ENCODE measurements around the gene WDTC1.
"Not testable (repeated sequence)": the region's sequence is repeated elsewhere in the genome, so short reads cannot be mapped to it uniquely, and the experiment has no call there.

WDTC1 gene

GRCh38 chr1:27234049-27234882 lies at the start of gene WDTC1:
Gene WDTC1 (plus strand): TSS chr1:27234632. CDS start chr1:27261055, 26,423 bp downstream.
- DNase-seq: peak; percentile 98

- not testable (repeated sequence) for DNase-seq
These were observed 49.8 kb upstream of the WDTC1 start for GRCh38 chr1:27184665-27185064.

GRCh38 chr1:27192039-27192529 lies 42.3 kb upstream of the WDTC1 start:
- DNase-seq: no peak

GRCh38 chr1:27193194-27193593 lies 41.2 kb upstream of the WDTC1 start:
- DNase-seq: no peak

GRCh38 chr1:27201295-27201694 lies 33.1 kb upstream of the WDTC1 start:
- DNase-seq: no peak

- no peak for DNase-seq
These were observed 30.5 kb upstream of the WDTC1 start for GRCh38 chr1:27203946-27204345.

GRCh38 chr1:27207238-27207637 lies 27.2 kb upstream of the WDTC1 start:
- DNase-seq: not testable (repeated sequence)

GRCh38 chr1:27208143-27208850 lies 26.1 kb upstream of the WDTC1 start:
- not testable (repeated sequence) for DNase-seq

GRCh38 chr1:27216466-27216865 lies 18.0 kb upstream of the WDTC1 start:
- no peak for DNase-seq

GRCh38 chr1:27217401-27217800 lies 17.0 kb upstream of the WDTC1 start:
- no peak for DNase-seq

GRCh38 chr1:27218736-27219135 lies 15.7 kb upstream of the WDTC1 start:
- no peak for DNase-seq

GRCh38 chr1:27220096-27220495 lies 14.3 kb upstream of the WDTC1 start:
- no peak for DNase-seq

GRCh38 chr1:27220702-27221497 lies 13.5 kb upstream of the WDTC1 start:
- not testable (repeated sequence) for DNase-seq

- DNase-seq: no peak
These were observed 8.8 kb upstream of the WDTC1 start for GRCh38 chr1:27225621-27226020.

- DNase-seq: no peak
These were observed 6.7 kb upstream of the WDTC1 start for GRCh38 chr1:27227765-27228164.

GRCh38 chr1:27233667-27234048 lies 774 bp upstream of the WDTC1 start:
- peak; percentile 17 for DNase-seq

- DNase-seq: no peak
These were observed 1.4 kb downstream of the WDTC1 start for GRCh38 chr1:27235827-27236226.

GRCh38 chr1:27237112-27237511 lies 2.7 kb downstream of the WDTC1 start:
- no peak for DNase-seq

GRCh38 chr1:27238032-27238431 lies 3.6 kb downstream of the WDTC1 start:
- no peak for DNase-seq

- DNase-seq: no peak
These were observed 7.2 kb downstream of the WDTC1 start for GRCh38 chr1:27241677-27242076.

- not testable (repeated sequence) for DNase-seq
These were observed 9.2 kb downstream of the WDTC1 start for GRCh38 chr1:27243665-27244064.

- no peak for DNase-seq
These were observed 11.8 kb downstream of the WDTC1 start for GRCh38 chr1:27246194-27246593.

- no peak for DNase-seq
These were observed 19.2 kb downstream of the WDTC1 start for GRCh38 chr1:27253596-27253995.
